ENCODE results near the gene ZNF664.

Gene ZNF664

DNA sequence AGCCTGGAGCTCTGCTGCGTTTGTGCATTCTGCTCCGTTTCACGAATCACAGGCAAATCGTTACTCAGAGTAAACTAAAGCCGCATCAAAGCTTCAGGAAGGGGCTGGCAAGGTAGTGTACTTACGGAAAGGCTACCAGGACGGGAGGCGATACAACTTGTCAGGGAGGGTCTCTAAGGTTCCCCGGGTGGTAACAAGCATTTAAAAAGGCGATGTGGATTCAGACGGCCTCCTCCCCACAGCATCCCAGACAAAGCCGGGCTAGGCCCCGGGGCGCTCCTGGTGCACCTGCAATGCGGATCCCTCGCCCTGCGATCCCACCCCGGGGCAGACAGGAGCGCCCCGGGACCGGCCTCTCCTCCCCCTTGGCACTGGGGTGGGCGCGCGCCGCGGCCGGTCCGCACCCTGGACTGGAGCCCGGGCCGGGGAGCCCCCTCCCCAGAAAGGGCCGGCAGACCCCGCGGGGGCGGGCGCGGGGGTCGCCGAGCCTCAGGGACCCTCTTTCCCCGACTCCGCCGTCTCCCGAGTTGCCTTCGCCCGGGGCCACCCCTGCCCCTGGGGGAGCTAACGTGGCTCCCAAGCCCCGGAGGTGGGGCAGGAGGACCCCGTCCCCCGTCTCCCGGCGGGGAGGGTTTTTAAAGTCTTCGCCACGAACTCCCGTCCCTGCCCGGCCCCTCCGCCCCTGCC, 1.1 kb upstream of the ZNF664 start:
- Histone ChIP-seq H3K18ac (ENCODE audit: low read depth in 1 of 2, low read length in 2 of 2) (peak overlapping the region; percentile 0 to 84), H2BK5ac (ENCODE audit: low read depth, low read length, poor library complexity, severe bottlenecking) (peak overlapping the region; percentile 70), H3K9ac (ENCODE audit: low read length) (peak overlapping the region; percentile 91), H3K79me1 (replicated peaks; ENCODE audit: low read length, poor library complexity, severe bottlenecking) (peaks cover 19% of the 10 kb centered on the region), H2AFZ (ENCODE audit: low read depth, low read length) (no peak overlapping the region), H3K4me2 (ENCODE audit: low read length, poor library complexity, severe bottlenecking) (peak overlapping the region; percentile 98), H3K23ac (ENCODE audit: low read length in 2 of 2) (no peak overlapping the region), H3K4me1 (ENCODE audit: control insufficient read depth, insufficient read depth, low read depth, low read length) (peaks cover 2% of the 10 kb centered on the region), H2BK15ac (ENCODE audit: low read depth, poor library complexity, severe bottlenecking) (peak overlapping the region; percentile 21), H3K36me3 (ENCODE audit: control insufficient read depth in 1 of 2, insufficient read depth in 2 of 2, low read depth in 1 of 2, low read length in 2 of 2) (peaks cover 0 to 25% of the 10 kb centered on the region in 2 experiments), H3K4ac (ENCODE audit: low read depth in 1 of 2, low read length in 2 of 2) (peak overlapping the region; percentile 77 to 93), H3K4me3 (ENCODE audit: insufficient read depth in 1 of 2, low read depth in 1 of 2, low read length in 2 of 2) (peak overlapping the region; percentile 91 to 92), H3K27ac (ENCODE audit: low read length, poor library complexity, severe bottlenecking) (peak overlapping the region; percentile 9), H2BK120ac (ENCODE audit: low read depth, low read length) (peak overlapping the region; percentile 87), H2BK12ac (ENCODE audit: low read length in 2 of 2) (peak overlapping the region in 1 of 2 experiments; percentile 72), H4K91ac (ENCODE audit: low read length) (peak overlapping the region; percentile 45), H3K9me3 (ENCODE audit: control insufficient read depth, low read length) (no peaks in the 10 kb centered on the region), H4K8ac (ENCODE audit: low read length) (peak overlapping the region; percentile 59), H3K14ac (ENCODE audit: low read length in 2 of 2) (peak overlapping the region; percentile 60 to 100), H3K27me3 (ENCODE audit: control insufficient read depth in 1 of 2, insufficient read depth in 1 of 2, low read length in 2 of 2) (no peaks in the 10 kb centered on the region), H2AK5ac (ENCODE audit: low read length, severe bottlenecking) (no peak overlapping the region)
- DNase-seq: peak; percentile 63
- 0% methylated on average over 43 of the region's 55 CpGs for whole genome bisulfite sequencing

DNA sequence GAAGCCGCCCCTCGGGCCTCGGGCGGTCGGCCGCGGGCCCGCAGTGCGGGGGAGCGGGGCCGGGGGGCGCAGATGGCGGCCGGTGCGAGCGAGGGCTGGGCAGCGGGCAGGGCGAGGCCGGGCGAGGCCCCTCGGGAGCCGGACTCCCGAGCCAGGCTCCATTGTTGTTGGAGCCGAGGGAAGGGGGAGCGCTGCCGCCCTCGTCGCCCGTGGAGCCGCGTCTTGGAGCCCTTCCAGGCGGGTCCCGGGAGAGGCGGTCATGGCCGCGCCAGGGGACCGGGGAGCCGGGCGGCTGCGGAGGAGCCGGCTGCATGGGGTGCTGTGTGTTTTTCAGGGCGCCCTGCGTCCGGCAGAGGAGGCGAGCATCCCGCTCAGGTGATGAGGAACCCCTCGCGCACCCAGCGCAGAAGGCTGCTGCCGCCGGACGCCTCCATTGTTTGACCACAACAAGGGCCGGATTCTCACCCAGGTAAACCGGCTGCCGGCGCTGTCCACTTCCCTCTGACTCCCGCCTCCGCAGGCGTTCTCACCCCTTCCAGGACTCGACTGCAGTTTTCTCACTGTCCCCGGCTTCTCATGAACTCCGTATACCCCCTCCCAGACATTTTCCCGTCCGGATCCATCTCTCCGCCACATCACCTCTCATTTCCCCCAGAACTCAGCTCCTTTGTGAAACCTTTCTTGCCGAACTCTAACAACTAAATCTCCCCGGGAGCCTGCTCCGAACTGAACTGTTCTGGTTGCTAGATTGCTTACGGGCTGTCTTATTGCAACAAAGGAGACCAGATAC, 732 bp downstream of the ZNF664 start:
- Histone ChIP-seq H4K8ac (ENCODE audit: low read length) (peak overlapping the region; percentile 41), H2BK12ac (ENCODE audit: low read length in 2 of 2) (peak overlapping the region in 1 of 2 experiments; percentile 78), H3K4me3 (ENCODE audit: insufficient read depth in 1 of 2, low read depth in 1 of 2, low read length in 2 of 2) (peak overlapping the region; percentile 85 to 91), H2AK5ac (ENCODE audit: low read length, severe bottlenecking) (no peak overlapping the region), H3K18ac (ENCODE audit: low read depth in 1 of 2, low read length in 2 of 2) (peak overlapping the region; percentile 75 to 84), H2BK15ac (ENCODE audit: low read depth, poor library complexity, severe bottlenecking) (peak overlapping the region; percentile 48), H3K9ac (ENCODE audit: low read length) (peak overlapping the region; percentile 84), H3K4ac (ENCODE audit: low read depth in 1 of 2, low read length in 2 of 2) (peak overlapping the region; percentile 91 to 95), H3K14ac (ENCODE audit: low read length in 2 of 2) (peak overlapping the region in 1 of 2 experiments; percentile 74), H3K27ac (ENCODE audit: low read length, poor library complexity, severe bottlenecking) (no peak overlapping the region), H3K79me1 (replicated peaks; ENCODE audit: low read length, poor library complexity, severe bottlenecking) (peaks cover 21% of the 10 kb centered on the region), H3K4me1 (ENCODE audit: control insufficient read depth, insufficient read depth, low read depth, low read length) (peaks cover 2% of the 10 kb centered on the region), H4K91ac (ENCODE audit: low read length) (peak overlapping the region; percentile 68), H3K36me3 (ENCODE audit: control insufficient read depth in 1 of 2, insufficient read depth in 2 of 2, low read depth in 1 of 2, low read length in 2 of 2) (peaks cover 0 to 35% of the 10 kb centered on the region in 2 experiments), H2BK120ac (ENCODE audit: low read depth, low read length) (peak overlapping the region; percentile 85), H2BK5ac (ENCODE audit: low read depth, low read length, poor library complexity, severe bottlenecking) (peak overlapping the region; percentile 57), H3K9me3 (ENCODE audit: control insufficient read depth, low read length) (no peaks in the 10 kb centered on the region), H2AFZ (ENCODE audit: low read depth, low read length) (peak overlapping the region; percentile 89), H3K23ac (ENCODE audit: low read length in 2 of 2) (peak overlapping the region in 1 of 2 experiments; percentile 96), H3K27me3 (ENCODE audit: control insufficient read depth in 1 of 2, insufficient read depth in 1 of 2, low read length in 2 of 2) (no peaks in the 10 kb centered on the region), H3K4me2 (ENCODE audit: low read length, poor library complexity, severe bottlenecking) (peak overlapping the region; percentile 81)
- 1% methylated on average over 66 of the region's 69 CpGs for WGBS
- no peak for DNase-seq

DNA sequence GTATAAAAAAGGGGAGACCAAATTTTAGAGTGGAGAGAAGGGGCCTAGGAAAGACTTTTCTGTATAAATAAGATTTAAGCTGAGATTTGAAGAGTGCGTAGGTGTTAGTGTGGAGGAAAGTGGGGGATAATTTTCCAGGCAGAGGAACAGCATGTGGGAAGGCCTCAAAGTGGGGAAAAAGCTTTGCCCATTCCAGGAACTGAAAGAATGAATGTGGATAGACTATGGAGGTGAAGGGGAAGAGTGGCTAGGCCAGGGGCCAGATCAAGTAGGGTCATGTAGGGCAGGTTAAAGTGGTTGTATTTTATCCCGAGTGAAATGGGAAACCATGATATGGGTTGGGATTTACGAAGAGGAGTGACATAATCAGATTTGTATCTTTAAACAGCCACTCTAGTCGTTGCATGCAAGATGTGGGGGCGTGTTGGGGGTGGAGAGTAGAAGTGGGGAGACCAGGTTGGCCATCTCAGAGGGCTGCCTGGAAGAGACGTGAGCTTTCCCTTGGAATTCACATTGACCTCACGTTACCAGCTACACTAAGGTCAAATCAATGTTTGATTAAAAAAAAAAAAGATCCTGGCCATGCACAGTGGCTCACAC, 3.3 kb downstream of the ZNF664 start:
- Histone ChIP-seq H4K8ac (ENCODE audit: low read length) (no peak overlapping the region), H4K91ac (ENCODE audit: low read length) (no peak overlapping the region), H3K4ac (ENCODE audit: low read depth in 1 of 2, low read length in 2 of 2) (no peak overlapping the region), H2AFZ (ENCODE audit: low read depth, low read length) (no peak overlapping the region), H3K4me2 (ENCODE audit: low read length, poor library complexity, severe bottlenecking) (no peak overlapping the region), H3K9me3 (ENCODE audit: control insufficient read depth, low read length) (no peaks in the 10 kb centered on the region), H2BK15ac (ENCODE audit: low read depth, poor library complexity, severe bottlenecking) (no peak overlapping the region), H3K4me1 (ENCODE audit: control insufficient read depth, insufficient read depth, low read depth, low read length) (no peaks in the 10 kb centered on the region), H3K4me3 (ENCODE audit: insufficient read depth in 1 of 2, low read depth in 1 of 2, low read length in 2 of 2) (no peak overlapping the region), H3K27me3 (ENCODE audit: control insufficient read depth in 1 of 2, insufficient read depth in 1 of 2, low read length in 2 of 2) (no peaks in the 10 kb centered on the region), H3K14ac (ENCODE audit: low read length in 2 of 2) (no peak overlapping the region), H2BK12ac (ENCODE audit: low read length in 2 of 2) (no peak overlapping the region), H3K23ac (ENCODE audit: low read length in 2 of 2) (no peak overlapping the region), H2BK120ac (ENCODE audit: low read depth, low read length) (no peak overlapping the region), H3K36me3 (ENCODE audit: control insufficient read depth in 1 of 2, insufficient read depth in 2 of 2, low read depth in 1 of 2, low read length in 2 of 2) (peaks cover 3 to 48% of the 10 kb centered on the region in 2 experiments), H2AK5ac (ENCODE audit: low read length, severe bottlenecking) (no peak overlapping the region), H3K18ac (ENCODE audit: low read depth in 1 of 2, low read length in 2 of 2) (no peak overlapping the region), H3K27ac (ENCODE audit: low read length, poor library complexity, severe bottlenecking) (no peak overlapping the region), H2BK5ac (ENCODE audit: low read depth, low read length, poor library complexity, severe bottlenecking) (no peak overlapping the region), H3K9ac (ENCODE audit: low read length) (no peak overlapping the region), H3K79me1 (replicated peaks; ENCODE audit: low read length, poor library complexity, severe bottlenecking) (peaks cover 22% of the 10 kb centered on the region)
- no peak for DNase-seq
- WGBS: 96% methylated on average over 6 of the region's 7 CpGs

GRCh38 chr12:123979566-123979965, 6.6 kb downstream of the ZNF664 start:
- no peak overlapping the region for H3K18ac ChIP-seq (ENCODE audit: low read depth in 1 of 2, low read length in 2 of 2)
- H2BK15ac ChIP-seq (ENCODE audit: low read depth, poor library complexity, severe bottlenecking): no peak overlapping the region
- H3K27ac ChIP-seq (ENCODE audit: low read length, poor library complexity, severe bottlenecking): no peak overlapping the region
- no peaks in the 10 kb centered on the region for H3K27me3 ChIP-seq (ENCODE audit: control insufficient read depth in 1 of 2, insufficient read depth in 1 of 2, low read length in 2 of 2)
- DNase-seq: no peak
- H4K91ac ChIP-seq (ENCODE audit: low read length): no peak overlapping the region
- H4K8ac ChIP-seq (ENCODE audit: low read length): no peak overlapping the region
- no peaks in the 10 kb centered on the region for H3K4me1 ChIP-seq (ENCODE audit: control insufficient read depth, insufficient read depth, low read depth, low read length)
- H3K4me3 ChIP-seq (ENCODE audit: insufficient read depth in 1 of 2, low read depth in 1 of 2, low read length in 2 of 2): no peak overlapping the region
- no peaks in the 10 kb centered on the region for H3K9me3 ChIP-seq (ENCODE audit: control insufficient read depth, low read length)
- H3K23ac ChIP-seq (ENCODE audit: low read length in 2 of 2): no peak overlapping the region
- no peak overlapping the region for H2BK120ac ChIP-seq (ENCODE audit: low read depth, low read length)
- no peak overlapping the region for H3K9ac ChIP-seq (ENCODE audit: low read length)
- H2AFZ ChIP-seq (ENCODE audit: low read depth, low read length): no peak overlapping the region
- H3K79me1 ChIP-seq (replicated peaks; ENCODE audit: low read length, poor library complexity, severe bottlenecking): peaks cover 31% of the 10 kb centered on the region
- no peak overlapping the region for H2AK5ac ChIP-seq (ENCODE audit: low read length, severe bottlenecking)
- H2BK5ac ChIP-seq (ENCODE audit: low read depth, low read length, poor library complexity, severe bottlenecking): no peak overlapping the region
- H3K14ac ChIP-seq (ENCODE audit: low read length in 2 of 2): no peak overlapping the region
- WGBS: 98% methylated on average over 4 of the region's 6 CpGs
- H3K4ac ChIP-seq (ENCODE audit: low read depth in 1 of 2, low read length in 2 of 2): no peak overlapping the region
- no peak overlapping the region for H3K4me2 ChIP-seq (ENCODE audit: low read length, poor library complexity, severe bottlenecking)
- peaks cover 3 to 67% of the 10 kb centered on the region in 2 experiments for H3K36me3 ChIP-seq (ENCODE audit: control insufficient read depth in 1 of 2, insufficient read depth in 2 of 2, low read depth in 1 of 2, low read length in 2 of 2)
- H2BK12ac ChIP-seq (ENCODE audit: low read length in 2 of 2): no peak overlapping the region
